Effector memory CD4-positive, alpha-beta T cell (primary cell): Measurements from ENCODE around the gene WDR4.
A peak's percentile ranks its signal among the peaks of the same experiment; 100 is the strongest.
"Not testable (repeated sequence)": the region's sequence is repeated elsewhere in the genome, so short reads cannot be mapped to it uniquely, and the experiment has no call there.

Source experiments
- DNase-seq, 3 donors: peaks; one replicate each; pipeline ENCODE4 v3.0.0-alpha.2; 2020
- H3K27ac ChIP-seq: 2 replicates; pipeline ENCODE4 v1.7.0; 2013; ENCODE audit warnings: mild to moderate bottlenecking, low read length, moderate library complexity; ENCODE audit not compliant: insufficient read depth, poor library complexity, severe bottlenecking
- H3K27me3 ChIP-seq: replicated peaks from 2 replicates; pipeline ENCODE4 v1.7.0; 2013; ENCODE audit warnings: mild to moderate bottlenecking, low read length; ENCODE audit not compliant: insufficient read depth, control insufficient read depth, poor library complexity, severe bottlenecking
- H3K36me3 ChIP-seq: 2 replicates; pipeline ENCODE4 v1.7.0; 2013; ENCODE audit warnings: mild to moderate bottlenecking, low read length, moderate library complexity; ENCODE audit not compliant: control insufficient read depth, insufficient read depth
- H3K4me1 ChIP-seq: 2 replicates; pipeline ENCODE4 v1.7.0; 2013; ENCODE audit warnings: low read length, mild to moderate bottlenecking; ENCODE audit not compliant: control insufficient read depth, insufficient read depth, poor library complexity, severe bottlenecking
- H3K4me3 ChIP-seq: 2 replicates; pipeline ENCODE4 v1.7.0; 2013; ENCODE audit warnings: low read length, low read depth, mild to moderate bottlenecking; ENCODE audit not compliant: insufficient read depth, poor library complexity, severe bottlenecking
- H3K9me3 ChIP-seq: 2 replicates; pipeline ENCODE4 v1.7.0; 2013; ENCODE audit warnings: mild to moderate bottlenecking, low read length, moderate library complexity; ENCODE audit not compliant: control insufficient read depth

The WDR4 gene

GRCh38 chr21:42880352-42880751 lies 1.0 kb upstream of the WDR4 start:
- no peaks in the 10 kb centered on the region for H3K9me3 ChIP-seq
- H3K27me3 ChIP-seq: no peaks in the 10 kb centered on the region
- H3K4me1 ChIP-seq: peaks cover 4% of the 10 kb centered on the region
- no peak for DNase-seq
- no peaks in the 10 kb centered on the region for H3K36me3 ChIP-seq
- H3K4me3 ChIP-seq: no peak overlapping the region
- H3K27ac ChIP-seq: no peak overlapping the region

GRCh38 chr21:42878678-42878992 lies 704 bp downstream of the WDR4 start:
- Histone ChIP-seq H3K9me3 (no peaks in the 10 kb centered on the region), H3K36me3 (peaks cover 2% of the 10 kb centered on the region), H3K4me1 (peaks cover 4% of the 10 kb centered on the region), H3K27me3 (no peaks in the 10 kb centered on the region), H3K27ac (peak overlapping the region; percentile 80), H3K4me3 (peak overlapping the region; percentile 98)
- DNase-seq: no peak

- H3K36me3 ChIP-seq: peaks cover 25% of the 10 kb centered on the region
- H3K4me1 ChIP-seq, H3K27me3 ChIP-seq, H3K4me3 ChIP-seq, H3K9me3 ChIP-seq, H3K27ac ChIP-seq, DNase-seq: not testable (repeated sequence)
Observed at GRCh38 chr21:42875811-42876210, 3.5 kb downstream of the WDR4 start.

- H3K36me3 ChIP-seq: peaks cover 46% of the 10 kb centered on the region
- no peaks in the 10 kb centered on the region for H3K4me1 ChIP-seq
- H3K4me3 ChIP-seq: no peak overlapping the region
- no peaks in the 10 kb centered on the region for H3K9me3 ChIP-seq
- H3K27ac ChIP-seq: no peak overlapping the region
- DNase-seq: no peak
- no peaks in the 10 kb centered on the region for H3K27me3 ChIP-seq
Observed at GRCh38 chr21:42873096-42873495, 6.2 kb downstream of the WDR4 start.

GRCh38 chr21:42868196-42868595 lies 11.1 kb downstream of the WDR4 start:
- Histone ChIP-seq H3K4me3 (no peak overlapping the region), H3K9me3 (no peaks in the 10 kb centered on the region), H3K4me1 (no peaks in the 10 kb centered on the region), H3K27ac (no peak overlapping the region), H3K36me3 (peaks cover 60% of the 10 kb centered on the region), H3K27me3 (no peaks in the 10 kb centered on the region)
- DNase-seq: no peak

DNA sequence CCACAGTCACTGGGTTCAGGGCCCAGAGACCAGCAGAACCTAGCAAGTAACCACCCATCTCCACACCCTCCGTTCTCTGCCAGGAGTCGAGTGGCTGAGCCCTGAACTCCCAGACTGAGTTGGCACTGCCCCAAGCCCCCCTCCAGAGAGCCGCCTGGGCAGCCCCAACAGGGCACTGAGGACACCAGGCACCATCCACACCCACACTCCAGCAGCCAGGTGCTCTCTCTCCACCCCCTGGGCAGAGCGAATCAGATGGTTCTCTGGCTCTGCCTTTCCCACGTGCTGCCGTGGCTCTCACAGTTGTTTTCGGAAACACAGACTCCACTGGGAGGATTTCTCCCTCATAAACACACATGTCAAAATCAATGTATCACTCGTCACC lies 13.6 kb downstream of the WDR4 start:
- Histone ChIP-seq H3K27me3 (no peaks in the 10 kb centered on the region), H3K4me1 (no peaks in the 10 kb centered on the region), H3K9me3 (no peaks in the 10 kb centered on the region), H3K4me3 (no peak overlapping the region), H3K27ac (no peak overlapping the region), H3K36me3 (peaks cover 51% of the 10 kb centered on the region)
- DNase-seq: no peak

- DNase-seq: no peak
- no peaks in the 10 kb centered on the region for H3K4me1 ChIP-seq
- no peaks in the 10 kb centered on the region for H3K9me3 ChIP-seq
- no peak overlapping the region for H3K4me3 ChIP-seq
- H3K27me3 ChIP-seq: no peaks in the 10 kb centered on the region
- peaks cover 55% of the 10 kb centered on the region for H3K36me3 ChIP-seq
- no peak overlapping the region for H3K27ac ChIP-seq
Observed at GRCh38 chr21:42864815-42865775, 14.2 kb downstream of the WDR4 start.

DNA sequence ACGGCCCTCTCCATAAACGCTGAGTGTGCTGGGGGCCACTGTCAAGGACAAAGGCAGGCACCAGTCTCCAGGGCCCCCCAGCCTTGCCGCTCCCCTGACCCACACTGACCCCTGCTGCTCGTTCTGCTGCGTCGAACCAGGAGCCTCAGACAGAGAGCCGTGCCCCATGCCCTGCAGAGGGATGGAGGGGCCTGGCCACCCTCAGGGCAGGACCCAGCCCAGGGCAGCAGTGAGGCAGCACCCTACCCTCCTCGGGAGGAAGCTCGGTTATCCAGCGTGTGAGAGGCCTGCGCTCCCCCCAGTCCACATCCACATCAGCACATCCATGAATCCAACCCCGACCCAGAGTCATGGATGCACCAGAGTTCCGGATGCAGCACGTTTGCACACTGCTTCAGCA lies 15.1 kb downstream of the WDR4 start:
- Histone ChIP-seq H3K4me3 (no peak overlapping the region), H3K27me3 (no peaks in the 10 kb centered on the region), H3K9me3 (no peaks in the 10 kb centered on the region), H3K36me3 (peaks cover 54% of the 10 kb centered on the region), H3K4me1 (no peaks in the 10 kb centered on the region), H3K27ac (no peak overlapping the region)
- DNase-seq: no peak

DNA sequence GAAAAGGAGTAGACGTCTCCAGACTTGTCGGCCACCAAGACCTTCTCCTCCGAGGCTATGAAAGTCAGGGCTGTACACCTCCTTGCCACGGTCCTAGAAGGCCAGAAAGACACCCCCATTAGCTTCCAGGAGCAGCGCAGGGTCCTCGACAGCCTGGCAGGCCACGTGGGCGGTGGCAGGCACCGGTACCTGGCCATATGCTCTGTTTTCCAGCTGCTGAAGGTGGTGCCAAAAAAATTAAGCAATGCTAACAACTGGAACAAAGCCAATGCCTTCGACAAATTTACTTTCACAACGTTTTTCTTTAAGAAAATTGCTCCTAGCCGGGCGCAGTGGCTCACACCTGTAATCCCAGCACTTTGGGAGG lies 15.9 kb downstream of the WDR4 start:
- no peaks in the 10 kb centered on the region for H3K4me1 ChIP-seq
- no peak overlapping the region for H3K27ac ChIP-seq
- H3K9me3 ChIP-seq: no peaks in the 10 kb centered on the region
- no peak overlapping the region for H3K4me3 ChIP-seq
- no peaks in the 10 kb centered on the region for H3K27me3 ChIP-seq
- H3K36me3 ChIP-seq: peaks cover 54% of the 10 kb centered on the region
- DNase-seq: no peak

DNA sequence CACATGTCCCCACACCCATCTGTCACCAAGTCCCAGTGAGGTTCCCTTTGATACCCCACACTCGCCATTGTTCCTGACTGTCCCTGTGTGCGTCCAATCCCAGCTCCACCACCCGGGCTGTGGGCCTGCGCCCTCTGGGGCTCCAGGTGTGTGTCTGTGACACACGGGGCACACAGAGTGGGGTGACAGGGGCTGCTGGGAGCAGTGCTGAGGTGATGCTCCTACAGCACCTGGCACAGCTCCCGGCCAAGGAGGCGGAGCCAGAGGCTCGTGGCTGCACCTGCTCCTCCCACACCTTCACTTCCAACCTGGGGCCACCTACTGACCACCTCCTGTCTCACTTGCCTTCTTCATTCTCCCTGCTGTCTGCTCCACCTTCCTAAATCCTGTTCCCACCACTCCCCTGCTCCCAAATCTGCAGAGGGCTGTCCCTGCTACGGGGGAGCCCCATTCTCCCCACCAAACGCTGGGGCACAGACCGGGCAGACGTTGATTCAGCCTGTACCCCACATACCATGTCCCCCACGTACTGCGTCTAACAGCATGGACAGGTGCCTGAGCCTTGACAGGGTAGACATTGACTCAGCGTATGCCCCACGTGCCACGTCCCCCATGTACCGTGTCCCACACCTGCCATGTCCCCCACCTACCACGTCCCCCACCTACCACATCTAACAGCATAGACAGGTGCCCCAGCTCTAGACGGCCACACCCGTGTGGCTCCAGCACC lies 16.4 kb downstream of the WDR4 start:
- H3K9me3 ChIP-seq: no peaks in the 10 kb centered on the region
- H3K4me3 ChIP-seq: no peak overlapping the region
- H3K4me1 ChIP-seq: no peaks in the 10 kb centered on the region
- no peak for DNase-seq
- H3K27ac ChIP-seq: no peak overlapping the region
- no peaks in the 10 kb centered on the region for H3K27me3 ChIP-seq
- H3K36me3 ChIP-seq: peaks cover 54% of the 10 kb centered on the region
